K562 (cell line): ENCODE data around the gene EPS8.

ENCODE experiments used
- ARNT ChIP-seq, 2 experiments: fragments of 450-650 bp; IDR thresholded peaks; 2 replicates each; pipeline ENCODE4 v1.6.1; 2016; ENCODE audit warnings: mild to moderate bottlenecking in 1 of 2
- ELF1 ChIP-seq: fragments of 200-800 bp; sonication (Bioruptor generic); IDR thresholded peaks from 2 replicates; pipeline ENCODE4 v1.6.1; 2016; ENCODE audit warnings: missing genetic modification characterization, missing compliant biosample characterization
- EZH2 ChIP-seq: IDR thresholded peaks from 2 replicates; pipeline ENCODE4 v1.6.1; 2012; ENCODE audit warnings: low read depth, mild to moderate bottlenecking, inconsistent platforms, low read length, borderline replicate concordance
- HNRNPLL ChIP-seq: fragments of 200-400 bp; formaldehyde crosslinking; IDR thresholded peaks from 2 replicates; pipeline ENCODE4 v1.6.1; 2017; ENCODE audit warnings: low read length, low read depth, mild to moderate bottlenecking; ENCODE audit not compliant: poor library complexity, severe bottlenecking
- JUNB ChIP-seq: fragments of 450-650 bp; formaldehyde crosslinking; conservative IDR thresholded peaks from 2 replicates; pipeline ENCODE4 v1.4.0; 2020; ENCODE audit warnings: mild to moderate bottlenecking
- SIN3B ChIP-seq: fragments of 450-650 bp; IDR thresholded peaks from 2 replicates; pipeline ENCODE4 v1.6.1; 2017; ENCODE audit warnings: low read depth, mild to moderate bottlenecking, moderate library complexity
- ZNF140 ChIP-seq: fragments of 250-450 bp; sonication (Bioruptor Pico); IDR thresholded peaks from 2 replicates; pipeline ENCODE4 v1.8.0; 2021; ENCODE audit warnings: moderate library complexity, mild to moderate bottlenecking, inconsistent platforms
- TF ChIP-seq, protein P1 (sequence below): sonication (generic); formaldehyde crosslinking; IDR thresholded peaks from 2 replicates; pipeline ENCODE4 v1.8.0; 2022; ENCODE audit warnings: mild to moderate bottlenecking, missing genetic modification reagents
- TF ChIP-seq, protein P2 (sequence below), 3 experiments: IDR thresholded peaks in 2 of 3; conservative IDR thresholded peaks in 1 of 3; 2 replicates each; pipeline ENCODE4 v1.5.1; 2011 to 2012; ENCODE audit warnings: low read length in 3 of 3, mild to moderate bottlenecking in 3 of 3, control low read depth in 2 of 3, improper control_type of control experiment in 1 of 3, inconsistent platforms in 1 of 3, low read depth in 1 of 3, mixed read lengths in 1 of 3, moderate library complexity in 1 of 3; ENCODE audit not compliant: insufficient read depth in 2 of 3

DNA sequence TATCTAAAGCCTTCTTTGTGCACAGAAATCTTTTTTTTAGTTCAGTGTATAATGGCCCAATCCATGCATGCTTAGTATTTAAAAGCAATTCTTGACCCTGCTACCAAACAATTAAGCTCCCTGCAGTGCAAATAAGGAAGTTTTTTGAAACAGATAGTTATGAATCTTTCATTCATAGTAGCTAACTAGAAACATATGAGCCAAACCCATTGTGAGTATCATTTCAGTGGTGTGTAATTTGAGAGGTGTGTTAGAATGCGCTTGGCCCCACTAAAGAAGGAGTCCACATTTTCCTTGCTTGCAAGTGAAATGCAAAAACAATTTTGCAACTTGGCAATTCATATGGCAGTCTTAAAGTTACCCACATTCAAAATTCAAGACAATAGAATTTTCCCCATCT is 14.4 kb downstream of the EPS8 start:
- TF ChIP-seq EZH2 (no peak), ZNF140 (CRISPR knock-in tag) (no peak), JUNB (no peak), ELF1 (no peak), SIN3B (no peak), ARNT (IDR thresholded peaks at IDR 0.05) (no peak), HNRNPLL (no peak)
- TF ChIP-seq, protein P1, sequence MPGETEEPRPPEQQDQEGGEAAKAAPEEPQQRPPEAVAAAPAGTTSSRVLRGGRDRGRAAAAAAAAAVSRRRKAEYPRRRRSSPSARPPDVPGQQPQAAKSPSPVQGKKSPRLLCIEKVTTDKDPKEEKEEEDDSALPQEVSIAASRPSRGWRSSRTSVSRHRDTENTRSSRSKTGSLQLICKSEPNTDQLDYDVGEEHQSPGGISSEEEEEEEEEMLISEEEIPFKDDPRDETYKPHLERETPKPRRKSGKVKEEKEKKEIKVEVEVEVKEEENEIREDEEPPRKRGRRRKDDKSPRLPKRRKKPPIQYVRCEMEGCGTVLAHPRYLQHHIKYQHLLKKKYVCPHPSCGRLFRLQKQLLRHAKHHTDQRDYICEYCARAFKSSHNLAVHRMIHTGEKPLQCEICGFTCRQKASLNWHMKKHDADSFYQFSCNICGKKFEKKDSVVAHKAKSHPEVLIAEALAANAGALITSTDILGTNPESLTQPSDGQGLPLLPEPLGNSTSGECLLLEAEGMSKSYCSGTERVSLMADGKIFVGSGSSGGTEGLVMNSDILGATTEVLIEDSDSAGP (CRISPR knock-in tag) = no peak
- TF ChIP-seq, protein P2, sequence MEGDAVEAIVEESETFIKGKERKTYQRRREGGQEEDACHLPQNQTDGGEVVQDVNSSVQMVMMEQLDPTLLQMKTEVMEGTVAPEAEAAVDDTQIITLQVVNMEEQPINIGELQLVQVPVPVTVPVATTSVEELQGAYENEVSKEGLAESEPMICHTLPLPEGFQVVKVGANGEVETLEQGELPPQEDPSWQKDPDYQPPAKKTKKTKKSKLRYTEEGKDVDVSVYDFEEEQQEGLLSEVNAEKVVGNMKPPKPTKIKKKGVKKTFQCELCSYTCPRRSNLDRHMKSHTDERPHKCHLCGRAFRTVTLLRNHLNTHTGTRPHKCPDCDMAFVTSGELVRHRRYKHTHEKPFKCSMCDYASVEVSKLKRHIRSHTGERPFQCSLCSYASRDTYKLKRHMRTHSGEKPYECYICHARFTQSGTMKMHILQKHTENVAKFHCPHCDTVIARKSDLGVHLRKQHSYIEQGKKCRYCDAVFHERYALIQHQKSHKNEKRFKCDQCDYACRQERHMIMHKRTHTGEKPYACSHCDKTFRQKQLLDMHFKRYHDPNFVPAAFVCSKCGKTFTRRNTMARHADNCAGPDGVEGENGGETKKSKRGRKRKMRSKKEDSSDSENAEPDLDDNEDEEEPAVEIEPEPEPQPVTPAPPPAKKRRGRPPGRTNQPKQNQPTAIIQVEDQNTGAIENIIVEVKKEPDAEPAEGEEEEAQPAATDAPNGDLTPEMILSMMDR (IDR thresholded peaks at IDR 0.05 in 2 of 3, conservative IDR thresholded peaks at IDR 0.05 in 1 of 3; ENCODE audit: insufficient read depth in 2 of 3, low read depth in 1 of 3, low read length in 3 of 3) = no peak
